CD4-positive, alpha-beta T cell treated with Interleukin-10 for 1 hour (primary cell): Measurements from ENCODE around the gene AOC1.
A peak's percentile ranks its signal among the peaks of the same experiment; 100 is the strongest.

Experiments used
- DNase-seq: peaks from one replicate; pipeline ENCODE4 v3.0.0-alpha.2; 2020

Gene AOC1

GRCh38 chr7:150858236-150859197, 6.2 kb downstream of the AOC1 start:
- no peak for DNase-seq

- DNase-seq = no peak
Observed at GRCh38 chr7:150860291-150860977, 8.1 kb downstream of the AOC1 start.

GRCh38 chr7:150860978-150861295, 8.6 kb downstream of the AOC1 start:
- no peak for DNase-seq

GRCh38 chr7:150862356-150862755, 10.0 kb downstream of the AOC1 start:
- no peak for DNase-seq

GRCh38 chr7:150863946-150864345, 11.6 kb downstream of the AOC1 start:
- no peak for DNase-seq

GRCh38 chr7:150866932-150867564, 14.7 kb downstream of the AOC1 start:
- DNase-seq = no peak

- DNase-seq = no peak
Observed at GRCh38 chr7:150867605-150868004, 15.3 kb downstream of the AOC1 start.

GRCh38 chr7:150869467-150869866, 17.1 kb downstream of the AOC1 start:
- no peak for DNase-seq

- no peak for DNase-seq
Observed at GRCh38 chr7:150871601-150872000, 19.3 kb downstream of the AOC1 start.

- DNase-seq = no peak
Observed at GRCh38 chr7:150874401-150875198, 22.3 kb downstream of the AOC1 start.

GRCh38 chr7:150875791-150876190, 23.5 kb downstream of the AOC1 start:
- DNase-seq = no peak

- DNase-seq = peak; percentile 48
Observed at GRCh38 chr7:150876817-150877526, 24.7 kb downstream of the AOC1 start.

- no peak for DNase-seq
Observed at GRCh38 chr7:150877536-150877935, 25.2 kb downstream of the AOC1 start.

GRCh38 chr7:150879345-150879744, 27.0 kb downstream of the AOC1 start:
- DNase-seq = no peak

GRCh38 chr7:150881189-150881588, 28.9 kb downstream of the AOC1 start:
- DNase-seq = no peak

- DNase-seq = no peak
Observed at GRCh38 chr7:150890853-150891584, 38.7 kb downstream of the AOC1 start.

- no peak for DNase-seq
Observed at GRCh38 chr7:150891740-150892139, 39.4 kb downstream of the AOC1 start.

GRCh38 chr7:150895809-150896208, 43.5 kb downstream of the AOC1 start:
- no peak for DNase-seq

- no peak for DNase-seq
Observed at GRCh38 chr7:150896562-150897209, 44.4 kb downstream of the AOC1 start.

GRCh38 chr7:150897502-150898474, 45.5 kb downstream of the AOC1 start:
- no peak for DNase-seq
